HTR-8/SVneo (cell line): ENCODE results near the gene SNCB.
"Not testable (repeated sequence)": the region's sequence is repeated elsewhere in the genome, so short reads cannot be mapped to it uniquely, and the experiment has no call there.

Experiments
- DNase-seq: peaks from one replicate; pipeline ENCODE4 v3.0.0; 2011; ENCODE audit warnings: low spot score, mixed read lengths; ENCODE audit not compliant: insufficient read length
- FAIRE-seq: peaks from 2 replicates; lab custom pipeline; 2011; peaks lifted over from hg19 to GRCh38; lab: Jason Lieb, UNC

Gene SNCB

GRCh38 chr5:176606875-176607274 is 23.5 kb downstream of the SNCB start:
- DNase-seq (no peak), FAIRE-seq (no peak)

GRCh38 chr5:176606032-176606431 is 24.3 kb downstream of the SNCB start:
- FAIRE-seq (no peak), DNase-seq (no peak)

- FAIRE-seq = no peak
- DNase-seq = no peak
These were observed 27.2 kb downstream of the SNCB start for GRCh38 chr5:176603091-176603490.

- FAIRE-seq = no peak
- no peak for DNase-seq
These were observed 28.3 kb downstream of the SNCB start for GRCh38 chr5:176601901-176602482.

GRCh38 chr5:176599749-176600430 is 30.4 kb downstream of the SNCB start:
- not testable (repeated sequence) for FAIRE-seq, DNase-seq

GRCh38 chr5:176597417-176598389 is 32.6 kb downstream of the SNCB start:
- FAIRE-seq (no peak), DNase-seq (no peak)

- FAIRE-seq (no peak), DNase-seq (no peak)
These were observed 33.5 kb downstream of the SNCB start for GRCh38 chr5:176596689-176597416.

GRCh38 chr5:176596069-176596644 is 34.2 kb downstream of the SNCB start:
- no peak for FAIRE-seq
- no peak for DNase-seq

GRCh38 chr5:176595386-176595943 is 34.9 kb downstream of the SNCB start:
- no peak for FAIRE-seq
- no peak for DNase-seq

GRCh38 chr5:176594554-176594953 is 35.8 kb downstream of the SNCB start:
- FAIRE-seq (no peak), DNase-seq (no peak)

- DNase-seq (no peak), FAIRE-seq (no peak)
These were observed 37.0 kb downstream of the SNCB start for GRCh38 chr5:176593273-176593869.

- DNase-seq (no peak), FAIRE-seq (no peak)
These were observed 37.8 kb downstream of the SNCB start for GRCh38 chr5:176592573-176592972.

GRCh38 chr5:176591667-176592066 is 38.7 kb downstream of the SNCB start:
- not testable (repeated sequence) for DNase-seq
- FAIRE-seq = peak; percentile 100

- DNase-seq (no peak), FAIRE-seq (no peak)
These were observed 40.2 kb downstream of the SNCB start for GRCh38 chr5:176590035-176590717.

GRCh38 chr5:176589039-176589769 is 41.1 kb downstream of the SNCB start:
- no peak for FAIRE-seq
- DNase-seq = no peak

- no peak for DNase-seq
- FAIRE-seq = no peak
These were observed 42.0 kb downstream of the SNCB start for GRCh38 chr5:176588297-176588696.

GRCh38 chr5:176587398-176587797 is 42.9 kb downstream of the SNCB start:
- no peak for DNase-seq
- FAIRE-seq = no peak

GRCh38 chr5:176583076-176583475 is 47.3 kb downstream of the SNCB start:
- no peak for DNase-seq
- no peak for FAIRE-seq
